GM12878 (cell line): ENCODE results near the gene COG1. TPM values are rescaled to one million over a fixed set of nuclear protein-coding genes. Genes with fewer than 3 reads are reported as not detected.

Experiments
- ATAC-seq: fragments of 200-7000 bp; cut with Tn5 transposase; 3 replicates; pipeline ENCODE4 v1.9.1; 2020; ENCODE audit warnings: mild to moderate bottlenecking, moderate library complexity
- BruUV-seq: library from RNA; stranded (reverse); fragments of 400-500 nt; replicated peaks from 2 replicates; lab custom pipeline; 2021; lab: Mats Ljungman, UMichigan
- CTCF ChIA-PET: fragments of 300-600 bp; sonication (Branson Sonifier 250); formaldehyde crosslinking; extraction: SDS; loops from one replicate; lab custom pipeline; 2021; ENCODE audit warnings: inconsistent platforms; lab: Yijun Ruan, JAX
- POLR2A ChIA-PET: fragments of 350-600 bp; formaldehyde crosslinking; extraction: SDS; loops from one replicate; lab custom pipeline; 2021; ENCODE audit warnings: inconsistent platforms; lab: Charles Lee
- RAD21 ChIA-PET: fragments of 300-600 bp; sonication (Branson Sonifier 250); formaldehyde crosslinking; loops from one replicate; lab custom pipeline; 2023; ENCODE audit warnings: antibody characterized with exemption; ENCODE audit not compliant: unreplicated experiment; lab: Charles Lee
- SMC1A ChIA-PET: fragments of 300-600 bp; sonication (Branson Sonifier 250); formaldehyde crosslinking; loops from one replicate; lab custom pipeline; 2023; ENCODE audit not compliant: unreplicated experiment, uncharacterized antibody; lab: Charles Lee
- DNase-seq: peaks from one replicate; pipeline ENCODE4 v3.0.0-alpha.2; 2011; ENCODE audit warnings: low read depth, low spot score
- FAIRE-seq: peaks from 3 replicates; lab custom pipeline; 2011; peaks lifted over from hg19 to GRCh38; lab: Jason Lieb, UNC
- H2AFZ ChIP-seq: 2 replicates; pipeline ENCODE4 v1.6.0; 2011; ENCODE audit warnings: low read depth, low read length, control low read depth; ENCODE audit not compliant: control insufficient read depth
- H3K27ac ChIP-seq: 2 replicates; pipeline ENCODE4 v1.5.1; 2011; ENCODE audit warnings: control low read depth; ENCODE audit not compliant: control insufficient read depth, insufficient read depth
- H3K27me3 ChIP-seq, 2 experiments: replicated peaks in 1 of 2; 2 replicates each; pipeline versions ENCODE4 v1.6.0 to v1.6.1; 2011; ENCODE audit warnings: low read length in 1 of 2; ENCODE audit not compliant: control insufficient read depth in 2 of 2, insufficient read depth in 2 of 2
- H3K36me3 ChIP-seq, 2 experiments: 2 replicates each; pipeline ENCODE4 v1.5.1; 2011; ENCODE audit warnings: low read length in 1 of 2; ENCODE audit not compliant: control insufficient read depth in 2 of 2, insufficient read depth in 2 of 2
- H3K4me1 ChIP-seq: 2 replicates; pipeline ENCODE4 v1.6.1; 2011; ENCODE audit warnings: mild to moderate bottlenecking, low read length, moderate library complexity, mixed read lengths; ENCODE audit not compliant: control insufficient read depth, insufficient read depth
- H3K4me2 ChIP-seq: 2 replicates; pipeline ENCODE4 v1.6.0; 2011; ENCODE audit warnings: control low read depth; ENCODE audit not compliant: control insufficient read depth, insufficient read depth
- H3K4me3 ChIP-seq: fragments of 200-600 bp; sonication (generic); 2 replicates; pipeline ENCODE4 v1.5.1; 2016
- H3K79me2 ChIP-seq: 2 replicates; pipeline ENCODE4 v1.6.0; 2011; ENCODE audit warnings: low read length; ENCODE audit not compliant: control insufficient read depth, insufficient read depth
- H3K9ac ChIP-seq: 2 replicates; pipeline ENCODE4 v1.8.0; 2011; ENCODE audit warnings: low read length, control low read depth, mixed read lengths; ENCODE audit not compliant: control insufficient read depth, insufficient read depth
- H3K9me3 ChIP-seq: replicated peaks from 3 replicates; pipeline ENCODE4 v1.5.1; 2011; ENCODE audit warnings: mild to moderate bottlenecking, low read length; ENCODE audit not compliant: control insufficient read depth, insufficient read depth
- H4K20me1 ChIP-seq: 2 replicates; pipeline ENCODE4 v1.6.0; 2011; ENCODE audit not compliant: control insufficient read depth, insufficient read depth
- ATF7 ChIP-seq: fragments of 450-650 bp; IDR thresholded peaks from 2 replicates; pipeline ENCODE4 v1.6.1; 2016; ENCODE audit warnings: low read depth, mild to moderate bottlenecking
- EP300 ChIP-seq, 2 experiments: fragments of 150-350 bp in 1 of 2; IDR thresholded peaks; 2 replicates each; pipeline ENCODE4 v1.6.1; 2011 to 2012; ENCODE audit warnings: low read depth in 2 of 2, low read length in 2 of 2, borderline replicate concordance in 1 of 2, improper control_type of control experiment in 1 of 2, inconsistent platforms in 1 of 2; ENCODE audit not compliant: control insufficient read depth in 1 of 2
- ESRRA ChIP-seq: IDR thresholded peaks from 2 replicates; pipeline ENCODE4 v1.6.1; 2012; ENCODE audit warnings: mild to moderate bottlenecking, low read length, improper control_type of control experiment
- MYB ChIP-seq: fragments of 150-350 bp; IDR thresholded peaks from 2 replicates; pipeline ENCODE4 v1.6.1; 2014; ENCODE audit warnings: mild to moderate bottlenecking, low read depth, low read length, borderline replicate concordance
- RBBP5 ChIP-seq: fragments of 200-600 bp; sonication (generic); conservative IDR thresholded peaks from 2 replicates; pipeline ENCODE4 v1.6.1; 2016
- YBX1 ChIP-seq: fragments of 450-650 bp; IDR thresholded peaks from 2 replicates; pipeline ENCODE4 v1.6.1; 2016; ENCODE audit warnings: antibody characterized with exemption
- ZSCAN29 ChIP-seq: fragments of 450-650 bp; IDR thresholded peaks from 2 replicates; pipeline ENCODE4 v1.6.1; 2017; ENCODE audit warnings: mild to moderate bottlenecking, moderate library complexity
- WGBS: methylation state at CpG from one replicate; pipeline ENCODE4 v1.1.6; 2016; ENCODE audit warnings: low lambda C conversion rate; ENCODE audit not compliant: insufficient replicate concordance, insufficient coverage; ENCODE audit errors: missing lambda C conversion rate; 5-methylcytosine and 5-hydroxymethylcytosine counted together
- in situ Hi-C: fragments of 300-500 bp; cut with MboI; formaldehyde crosslinking; loops from 9 replicates; pipeline ENCODE4 v1.14.3; 2018; ENCODE audit warnings: mixed read lengths
- intact Hi-C: fragments of 100-400 bp; cut with micrococcal nuclease; formaldehyde crosslinking; loops from one replicate; pipeline ENCODE4 v1.14.2; 2022; ENCODE audit not compliant: unreplicated experiment
- polyA plus RNA-seq, 11 experiments: library from polyadenylated mRNA; depleted of rRNA in 4 of 11; unstranded in 6 of 11; stranded (reverse) in 5 of 11; fragments of >200 nt; fragmentation: Nextera tagmentation in 4 of 11; fragmentation: Illumina TruSeq in 1 of 11; extraction: Ambion mirVana in 4 of 11; extraction: Trizol in 1 of 11; gene quantifications; 1 replicate in 1 of 11; 2 replicates in 10 of 11; pipeline versions ENCODE4 v1.2.1 to v1.2.3, GENCODE V29; 2011 to 2016; ENCODE audit warnings: inconsistent platforms in 2 of 11, missing spikeins in 2 of 11, low read depth in 1 of 11
- total RNA-seq, 4 experiments: library from RNA; depleted of rRNA in 3 of 4; stranded (reverse); fragments of >200 nt in 3 of 4; fragmentation: Illumina TruSeq in 1 of 4; extraction: Trizol in 1 of 4; gene quantifications; 2 replicates each; pipeline versions ENCODE4 v1.2.1 to v1.2.3, GENCODE V29; 2013 to 2021
- TF ChIP-seq, protein P1 (sequence below): IDR thresholded peaks from 2 replicates; pipeline ENCODE4 v1.6.1; 2011; ENCODE audit warnings: borderline replicate concordance, low read depth, mild to moderate bottlenecking, moderate library complexity, low read length; ENCODE audit not compliant: insufficient read depth, poor library complexity, severe bottlenecking

The COG1 gene
- total and polyA plus RNA-seq, 10 of the 15 experiments (the other 5 are each of a cell fraction or from before 2014, with no cell fraction given): 10.5 to 24.1 (median 18.1) TPM

DNA sequence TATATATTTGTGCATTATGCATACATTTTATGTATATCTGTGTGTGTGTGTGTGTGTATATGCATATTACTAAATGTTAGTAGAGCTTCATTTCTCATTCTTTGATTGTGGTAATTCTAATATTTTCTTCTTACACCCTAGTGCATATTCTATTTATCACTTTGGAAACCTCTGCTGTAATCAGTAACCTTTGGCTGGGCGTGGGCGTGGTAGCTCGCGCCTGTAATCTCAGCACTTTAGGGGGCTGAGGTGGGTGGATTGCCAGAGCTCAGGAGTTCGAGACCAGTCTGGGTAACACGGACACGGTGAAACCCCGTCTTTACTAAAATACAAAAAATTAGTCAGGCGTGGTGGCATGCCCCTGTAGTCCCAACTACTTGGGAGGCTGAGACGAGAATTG, 41.9 kb downstream of the COG1 start:
- SMC1A ChIA-PET: interaction anchor here (1.0 to 2.0 kb wide), 4 partner anchors 8 to 77 kb away, joined by 3 to 6 read pairs (median 5); no protein-coding TSS in a partner anchor
- ATAC-seq: no peak
- H3K4me1 ChIP-seq: peaks cover 12% of the 10 kb centered on the region
- no peaks in the 10 kb centered on the region for H3K27me3 ChIP-seq
- CTCF ChIA-PET: interaction anchor here (1.3 to 5.9 kb wide), 5 partner anchors 36 to 507 kb away, joined by 3 to 26 read pairs (median 4); no protein-coding TSS in a partner anchor
- DNase-seq: no peak
- no peaks in the 10 kb centered on the region for H4K20me1 ChIP-seq
- RAD21 ChIA-PET: interaction anchor here (1.1 to 1.8 kb wide), 2 partner anchors 43 to 508 kb away, joined by 4 to 5 read pairs; no protein-coding TSS in a partner anchor
- H2AFZ ChIP-seq: no peak overlapping the region
- no peak overlapping the region for H3K4me3 ChIP-seq
- intact Hi-C loops: no loop called here
- no peak overlapping the region for H3K4me2 ChIP-seq
- in situ Hi-C loops: no loop called here
- peaks cover 47% of the 10 kb centered on the region for H3K79me2 ChIP-seq
- 81% methylated on average over 10 of the region's 10 CpGs for WGBS
- TF ChIP-seq MYB (no peak), ESRRA (no peak), ZSCAN29 (no peak), ATF7 (no peak), RBBP5 (no peak), YBX1 (no peak), EP300 (IDR thresholded peaks at IDR 0.05; ENCODE audit: borderline replicate concordance in 1 of 2, control insufficient read depth in 1 of 2, low read depth in 2 of 2, low read length in 2 of 2) (no peak)
- TF ChIP-seq, protein P1, sequence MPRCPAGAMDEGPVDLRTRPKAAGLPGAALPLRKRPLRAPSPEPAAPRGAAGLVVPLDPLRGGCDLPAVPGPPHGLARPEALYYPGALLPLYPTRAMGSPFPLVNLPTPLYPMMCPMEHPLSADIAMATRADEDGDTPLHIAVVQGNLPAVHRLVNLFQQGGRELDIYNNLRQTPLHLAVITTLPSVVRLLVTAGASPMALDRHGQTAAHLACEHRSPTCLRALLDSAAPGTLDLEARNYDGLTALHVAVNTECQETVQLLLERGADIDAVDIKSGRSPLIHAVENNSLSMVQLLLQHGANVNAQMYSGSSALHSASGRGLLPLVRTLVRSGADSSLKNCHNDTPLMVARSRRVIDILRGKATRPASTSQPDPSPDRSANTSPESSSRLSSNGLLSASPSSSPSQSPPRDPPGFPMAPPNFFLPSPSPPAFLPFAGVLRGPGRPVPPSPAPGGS: no peak
- FAIRE-seq: no peak
- no TSS peak for BruUV-seq
- peaks cover 3 to 10% of the 10 kb centered on the region in 2 experiments; a peak in 2 of 4 replicates for H3K36me3 ChIP-seq
- no peaks in the 10 kb centered on the region for H3K9me3 ChIP-seq
- POLR2A ChIA-PET: interaction anchor here (0.6 to 1.5 kb wide), 3 partner anchors 15 to 604 kb away, joined by 3 to 7 read pairs (median 5); no protein-coding TSS in a partner anchor
- no peak overlapping the region for H3K27ac ChIP-seq
- no peak overlapping the region for H3K9ac ChIP-seq
